NB4 (cell line): ENCODE measurements around the gene MRPL17.

ENCODE experiments used
- MYC ChIP-seq: IDR thresholded peaks from 2 replicates; pipeline ENCODE4 v1.6.1; 2011; ENCODE audit warnings: low read depth, low read length
- POLR2A ChIP-seq: IDR thresholded peaks from 2 replicates; pipeline ENCODE4 v1.6.1; 2011; ENCODE audit warnings: mild to moderate bottlenecking; ENCODE audit not compliant: insufficient read length; ENCODE audit errors: extremely low read depth
- TF ChIP-seq, protein P1 (sequence below): IDR thresholded peaks from one replicate; pipeline ENCODE4 v1.5.1; 2012; ENCODE audit warnings: low read depth, low read length
- TF ChIP-seq, protein P2 (sequence below): IDR thresholded peaks from 2 replicates; pipeline ENCODE4 v1.6.1; 2011; ENCODE audit warnings: low read depth, low read length

DNA sequence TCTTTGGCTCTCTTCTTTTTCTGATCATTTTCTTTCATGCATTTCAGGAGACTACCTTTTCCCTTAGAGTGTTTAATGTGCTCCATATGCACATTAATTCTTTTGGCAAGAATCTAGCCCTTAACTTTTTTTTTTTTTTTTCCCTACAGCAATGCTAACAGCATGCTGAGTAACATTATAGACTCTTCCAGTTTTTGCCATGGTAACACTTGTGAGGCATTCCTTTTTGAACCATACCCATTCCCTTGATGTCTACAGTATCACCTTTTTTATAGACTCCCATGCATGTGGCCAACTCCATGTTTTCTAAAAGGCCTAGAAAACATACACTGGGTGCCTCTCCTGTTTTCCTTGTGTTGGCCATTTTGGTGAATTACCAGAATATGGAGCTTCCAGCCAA, 2.9 kb upstream of the MRPL17 start:
- TF ChIP-seq, protein P1, sequence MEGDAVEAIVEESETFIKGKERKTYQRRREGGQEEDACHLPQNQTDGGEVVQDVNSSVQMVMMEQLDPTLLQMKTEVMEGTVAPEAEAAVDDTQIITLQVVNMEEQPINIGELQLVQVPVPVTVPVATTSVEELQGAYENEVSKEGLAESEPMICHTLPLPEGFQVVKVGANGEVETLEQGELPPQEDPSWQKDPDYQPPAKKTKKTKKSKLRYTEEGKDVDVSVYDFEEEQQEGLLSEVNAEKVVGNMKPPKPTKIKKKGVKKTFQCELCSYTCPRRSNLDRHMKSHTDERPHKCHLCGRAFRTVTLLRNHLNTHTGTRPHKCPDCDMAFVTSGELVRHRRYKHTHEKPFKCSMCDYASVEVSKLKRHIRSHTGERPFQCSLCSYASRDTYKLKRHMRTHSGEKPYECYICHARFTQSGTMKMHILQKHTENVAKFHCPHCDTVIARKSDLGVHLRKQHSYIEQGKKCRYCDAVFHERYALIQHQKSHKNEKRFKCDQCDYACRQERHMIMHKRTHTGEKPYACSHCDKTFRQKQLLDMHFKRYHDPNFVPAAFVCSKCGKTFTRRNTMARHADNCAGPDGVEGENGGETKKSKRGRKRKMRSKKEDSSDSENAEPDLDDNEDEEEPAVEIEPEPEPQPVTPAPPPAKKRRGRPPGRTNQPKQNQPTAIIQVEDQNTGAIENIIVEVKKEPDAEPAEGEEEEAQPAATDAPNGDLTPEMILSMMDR, result no peak
- TF ChIP-seq POLR2A (no peak), MYC (no peak)
- TF ChIP-seq, protein P2, sequence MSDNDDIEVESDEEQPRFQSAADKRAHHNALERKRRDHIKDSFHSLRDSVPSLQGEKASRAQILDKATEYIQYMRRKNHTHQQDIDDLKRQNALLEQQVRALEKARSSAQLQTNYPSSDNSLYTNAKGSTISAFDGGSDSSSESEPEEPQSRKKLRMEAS, result no peak
